SK-N-SH treated with all-trans-retinoic acid at 6 μM for 48 hours (cell line): ENCODE measurements around the gene BPIFB1.

Source experiments
- ATAC-seq: fragments of 200-7000 bp; cut with Tn5 transposase; 3 replicates; pipeline ENCODE4 v1.9.1; 2020; ENCODE audit warnings: mild to moderate bottlenecking, moderate library complexity
- ARNTL ChIP-seq: fragments of 450-650 bp; formaldehyde crosslinking; IDR thresholded peaks from 2 replicates; pipeline ENCODE4 v1.5.0; 2020; ENCODE audit warnings: low read depth, mild to moderate bottlenecking, moderate library complexity, borderline replicate concordance
- BACH2 ChIP-seq: fragments of 250-450 bp; sonication (Bioruptor Pico); IDR thresholded peaks from 2 replicates; pipeline ENCODE4 v1.9.0; 2021; ENCODE audit warnings: mild to moderate bottlenecking, borderline replicate concordance
- CSDC2 ChIP-seq: fragments of 250-450 bp; sonication (Bioruptor Pico); IDR thresholded peaks from 2 replicates; pipeline ENCODE4 v1.5.0; 2020; ENCODE audit warnings: mild to moderate bottlenecking, moderate library complexity
- ESRRG ChIP-seq: fragments of 250-450 bp; sonication (Bioruptor Pico); IDR thresholded peaks from 2 replicates; pipeline ENCODE4 v1.6.1; 2021; ENCODE audit warnings: mild to moderate bottlenecking
- GLIS3 ChIP-seq: fragments of 250-450 bp; sonication (Bioruptor Pico); IDR thresholded peaks from 2 replicates; pipeline ENCODE4 v1.5.0; 2020; ENCODE audit warnings: mild to moderate bottlenecking, moderate library complexity
- ISL1 ChIP-seq: fragments of 250-450 bp; sonication (Bioruptor Pico); IDR thresholded peaks from 2 replicates; pipeline ENCODE4 v2.1.2; 2022; ENCODE audit warnings: mild to moderate bottlenecking, moderate library complexity
- OSR1 ChIP-seq: fragments of 250-450 bp; sonication (Bioruptor Pico); IDR thresholded peaks from 2 replicates; pipeline ENCODE4 v1.8.0; 2022; ENCODE audit warnings: moderate library complexity, mild to moderate bottlenecking, inconsistent platforms
- PPARA ChIP-seq: fragments of 250-450 bp; sonication (Bioruptor Pico); IDR thresholded peaks from 2 replicates; pipeline ENCODE4 v1.5.0; 2020; ENCODE audit warnings: mild to moderate bottlenecking, borderline replicate concordance
- RARB ChIP-seq: fragments of 250-450 bp; sonication (Bioruptor Pico); IDR thresholded peaks from 2 replicates; pipeline ENCODE4 v1.8.0; 2021; ENCODE audit warnings: mild to moderate bottlenecking, moderate library complexity
- SNAI2 ChIP-seq: fragments of 250-450 bp; sonication (Bioruptor Pico); IDR thresholded peaks from 2 replicates; pipeline ENCODE4 v1.5.0; 2020; ENCODE audit warnings: mild to moderate bottlenecking, moderate library complexity
- TCF4 ChIP-seq: fragments of 250-450 bp; sonication (Bioruptor Pico); IDR thresholded peaks from 2 replicates; pipeline ENCODE4 v1.8.0; 2021; ENCODE audit warnings: mild to moderate bottlenecking, moderate library complexity, borderline replicate concordance
- TOX ChIP-seq: fragments of 250-450 bp; sonication (Bioruptor Pico); IDR thresholded peaks from 2 replicates; pipeline ENCODE4 v1.8.0; 2021; ENCODE audit warnings: mild to moderate bottlenecking, moderate library complexity, borderline replicate concordance
- ZC3H10 ChIP-seq: fragments of 250-450 bp; sonication (Bioruptor Pico); IDR thresholded peaks from 2 replicates; pipeline ENCODE4 v1.5.1; 2021; ENCODE audit warnings: mild to moderate bottlenecking, moderate library complexity
- ZFP3 ChIP-seq: fragments of 250-450 bp; sonication (Bioruptor Pico); IDR thresholded peaks from 2 replicates; pipeline ENCODE4 v1.5.0; 2020; ENCODE audit warnings: mild to moderate bottlenecking, moderate library complexity
- ZFP30 ChIP-seq: fragments of 450-650 bp; formaldehyde crosslinking; IDR thresholded peaks from 2 replicates; pipeline ENCODE4 v1.5.0; 2022; ENCODE audit warnings: mild to moderate bottlenecking, moderate library complexity
- ZNF70 ChIP-seq: fragments of 450-650 bp; formaldehyde crosslinking; IDR thresholded peaks from 2 replicates; pipeline ENCODE4 v1.5.0; 2020; ENCODE audit warnings: mild to moderate bottlenecking, moderate library complexity
- TF ChIP-seq, protein P1 (sequence below): fragments of 250-450 bp; sonication (Bioruptor Pico); IDR thresholded peaks from 2 replicates; pipeline ENCODE4 v1.5.1; 2020; ENCODE audit warnings: low read depth, mild to moderate bottlenecking, moderate library complexity
- TF ChIP-seq, protein P2 (sequence below): fragments of 250-450 bp; sonication (Bioruptor Pico); IDR thresholded peaks from 2 replicates; pipeline ENCODE4 v1.8.0; 2021; ENCODE audit warnings: low read depth, mild to moderate bottlenecking, moderate library complexity, borderline replicate concordance
- TF ChIP-seq, protein P3 (sequence below): fragments of 250-450 bp; sonication (Bioruptor Pico); IDR thresholded peaks from 2 replicates; pipeline ENCODE4 v1.5.1; 2021; ENCODE audit warnings: mild to moderate bottlenecking, moderate library complexity
- TF ChIP-seq, protein P4 (sequence below): fragments of 250-450 bp; sonication (Bioruptor Pico); IDR thresholded peaks from 2 replicates; pipeline ENCODE4 v1.5.0; 2020; ENCODE audit warnings: mild to moderate bottlenecking, moderate library complexity
- TF ChIP-seq, protein P5 (sequence below): fragments of 250-450 bp; sonication (Bioruptor Pico); IDR thresholded peaks from 2 replicates; pipeline ENCODE4 v1.8.0; 2020; ENCODE audit warnings: mild to moderate bottlenecking, moderate library complexity, borderline replicate concordance

BPIFB1 gene

DNA sequence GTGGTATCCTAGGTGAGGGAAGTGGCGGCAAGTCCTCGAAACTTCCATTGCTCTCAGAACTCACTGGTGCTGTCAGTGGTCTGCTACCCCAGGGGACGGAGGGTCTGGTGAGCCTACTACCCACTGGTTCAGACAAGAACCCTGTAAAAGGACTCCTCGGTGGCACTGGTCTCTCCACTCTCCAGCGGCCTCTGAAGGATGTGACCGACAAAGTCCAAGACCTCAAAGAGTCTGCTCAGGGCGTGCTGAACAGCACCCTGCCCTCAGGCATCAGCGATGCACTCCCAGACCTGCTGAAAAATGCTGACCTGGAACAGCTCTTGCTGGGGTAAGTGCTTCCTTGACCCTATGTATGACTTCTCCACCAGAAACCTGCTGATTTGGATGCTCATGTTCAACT lies 66.5 kb downstream of the BPIFB1 start:
- TF ChIP-seq, protein P1, sequence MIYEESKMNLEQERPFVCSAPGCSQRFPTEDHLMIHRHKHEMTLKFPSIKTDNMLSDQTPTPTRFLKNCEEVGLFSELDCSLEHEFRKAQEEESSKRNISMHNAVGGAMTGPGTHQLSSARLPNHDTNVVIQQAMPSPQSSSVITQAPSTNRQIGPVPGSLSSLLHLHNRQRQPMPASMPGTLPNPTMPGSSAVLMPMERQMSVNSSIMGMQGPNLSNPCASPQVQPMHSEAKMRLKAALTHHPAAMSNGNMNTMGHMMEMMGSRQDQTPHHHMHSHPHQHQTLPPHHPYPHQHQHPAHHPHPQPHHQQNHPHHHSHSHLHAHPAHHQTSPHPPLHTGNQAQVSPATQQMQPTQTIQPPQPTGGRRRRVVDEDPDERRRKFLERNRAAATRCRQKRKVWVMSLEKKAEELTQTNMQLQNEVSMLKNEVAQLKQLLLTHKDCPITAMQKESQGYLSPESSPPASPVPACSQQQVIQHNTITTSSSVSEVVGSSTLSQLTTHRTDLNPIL (CRISPR knock-in tag), result no peak
- TF ChIP-seq TOX (CRISPR knock-in tag) (no peak), ISL1 (CRISPR knock-in tag) (no peak), BACH2 (CRISPR knock-in tag) (no peak)
- TF ChIP-seq, protein P2, sequence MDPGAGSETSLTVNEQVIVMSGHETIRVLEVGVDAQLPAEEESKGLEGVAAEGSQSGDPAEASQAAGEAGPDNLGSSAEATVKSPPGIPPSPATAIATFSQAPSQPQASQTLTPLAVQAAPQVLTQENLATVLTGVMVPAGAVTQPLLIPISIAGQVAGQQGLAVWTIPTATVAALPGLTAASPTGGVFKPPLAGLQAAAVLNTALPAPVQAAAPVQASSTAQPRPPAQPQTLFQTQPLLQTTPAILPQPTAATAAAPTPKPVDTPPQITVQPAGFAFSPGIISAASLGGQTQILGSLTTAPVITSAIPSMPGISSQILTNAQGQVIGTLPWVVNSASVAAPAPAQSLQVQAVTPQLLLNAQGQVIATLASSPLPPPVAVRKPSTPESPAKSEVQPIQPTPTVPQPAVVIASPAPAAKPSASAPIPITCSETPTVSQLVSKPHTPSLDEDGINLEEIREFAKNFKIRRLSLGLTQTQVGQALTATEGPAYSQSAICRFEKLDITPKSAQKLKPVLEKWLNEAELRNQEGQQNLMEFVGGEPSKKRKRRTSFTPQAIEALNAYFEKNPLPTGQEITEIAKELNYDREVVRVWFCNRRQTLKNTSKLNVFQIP, result no peak

DNA sequence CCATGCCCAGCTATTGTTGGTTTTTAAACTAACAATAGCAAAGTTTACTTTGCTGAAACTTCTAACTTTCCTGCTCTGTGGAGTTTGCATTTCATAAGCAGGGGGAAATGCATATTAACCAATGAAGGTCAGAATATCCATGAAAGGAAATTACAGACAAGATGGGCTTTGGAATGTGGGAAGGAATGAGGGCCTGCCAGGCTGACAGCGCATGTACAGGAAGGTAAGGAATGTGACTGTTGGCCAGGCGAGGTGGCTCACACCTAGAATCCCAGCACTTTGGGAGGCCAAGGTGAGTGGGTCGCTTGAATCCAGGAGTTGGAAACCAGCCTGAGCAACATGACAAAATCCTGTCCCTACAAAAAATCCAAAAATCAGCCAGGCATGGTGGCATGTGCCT lies 68.7 kb downstream of the BPIFB1 start:
- no peak; the same call in 2 of the 3 replicates for ATAC-seq
- TF ChIP-seq ZFP3 (CRISPR knock-in tag), result no peak
- TF ChIP-seq ZC3H10 (CRISPR knock-in tag), result no peak
- no peak for TF ChIP-seq TCF4 (CRISPR knock-in tag)
- TF ChIP-seq, protein P3, sequence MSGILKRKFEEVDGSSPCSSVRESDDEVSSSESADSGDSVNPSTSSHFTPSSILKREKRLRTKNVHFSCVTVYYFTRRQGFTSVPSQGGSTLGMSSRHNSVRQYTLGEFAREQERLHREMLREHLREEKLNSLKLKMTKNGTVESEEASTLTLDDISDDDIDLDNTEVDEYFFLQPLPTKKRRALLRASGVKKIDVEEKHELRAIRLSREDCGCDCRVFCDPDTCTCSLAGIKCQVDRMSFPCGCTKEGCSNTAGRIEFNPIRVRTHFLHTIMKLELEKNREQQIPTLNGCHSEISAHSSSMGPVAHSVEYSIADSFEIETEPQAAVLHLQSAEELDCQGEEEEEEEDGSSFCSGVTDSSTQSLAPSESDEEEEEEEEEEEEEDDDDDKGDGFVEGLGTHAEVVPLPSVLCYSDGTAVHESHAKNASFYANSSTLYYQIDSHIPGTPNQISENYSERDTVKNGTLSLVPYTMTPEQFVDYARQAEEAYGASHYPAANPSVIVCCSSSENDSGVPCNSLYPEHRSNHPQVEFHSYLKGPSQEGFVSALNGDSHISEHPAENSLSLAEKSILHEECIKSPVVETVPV (CRISPR knock-in tag), result no peak
- TF ChIP-seq SNAI2, result no peak
- TF ChIP-seq, protein P4, sequence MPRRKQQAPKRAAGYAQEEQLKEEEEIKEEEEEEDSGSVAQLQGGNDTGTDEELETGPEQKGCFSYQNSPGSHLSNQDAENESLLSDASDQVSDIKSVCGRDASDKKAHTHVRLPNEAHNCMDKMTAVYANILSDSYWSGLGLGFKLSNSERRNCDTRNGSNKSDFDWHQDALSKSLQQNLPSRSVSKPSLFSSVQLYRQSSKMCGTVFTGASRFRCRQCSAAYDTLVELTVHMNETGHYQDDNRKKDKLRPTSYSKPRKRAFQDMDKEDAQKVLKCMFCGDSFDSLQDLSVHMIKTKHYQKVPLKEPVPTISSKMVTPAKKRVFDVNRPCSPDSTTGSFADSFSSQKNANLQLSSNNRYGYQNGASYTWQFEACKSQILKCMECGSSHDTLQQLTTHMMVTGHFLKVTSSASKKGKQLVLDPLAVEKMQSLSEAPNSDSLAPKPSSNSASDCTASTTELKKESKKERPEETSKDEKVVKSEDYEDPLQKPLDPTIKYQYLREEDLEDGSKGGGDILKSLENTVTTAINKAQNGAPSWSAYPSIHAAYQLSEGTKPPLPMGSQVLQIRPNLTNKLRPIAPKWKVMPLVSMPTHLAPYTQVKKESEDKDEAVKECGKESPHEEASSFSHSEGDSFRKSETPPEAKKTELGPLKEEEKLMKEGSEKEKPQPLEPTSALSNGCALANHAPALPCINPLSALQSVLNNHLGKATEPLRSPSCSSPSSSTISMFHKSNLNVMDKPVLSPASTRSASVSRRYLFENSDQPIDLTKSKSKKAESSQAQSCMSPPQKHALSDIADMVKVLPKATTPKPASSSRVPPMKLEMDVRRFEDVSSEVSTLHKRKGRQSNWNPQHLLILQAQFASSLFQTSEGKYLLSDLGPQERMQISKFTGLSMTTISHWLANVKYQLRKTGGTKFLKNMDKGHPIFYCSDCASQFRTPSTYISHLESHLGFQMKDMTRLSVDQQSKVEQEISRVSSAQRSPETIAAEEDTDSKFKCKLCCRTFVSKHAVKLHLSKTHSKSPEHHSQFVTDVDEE (CRISPR knock-in tag), result no peak
- no peak for TF ChIP-seq GLIS3 (CRISPR knock-in tag)
- no peak for TF ChIP-seq TOX (CRISPR knock-in tag)
- TF ChIP-seq, protein P5, sequence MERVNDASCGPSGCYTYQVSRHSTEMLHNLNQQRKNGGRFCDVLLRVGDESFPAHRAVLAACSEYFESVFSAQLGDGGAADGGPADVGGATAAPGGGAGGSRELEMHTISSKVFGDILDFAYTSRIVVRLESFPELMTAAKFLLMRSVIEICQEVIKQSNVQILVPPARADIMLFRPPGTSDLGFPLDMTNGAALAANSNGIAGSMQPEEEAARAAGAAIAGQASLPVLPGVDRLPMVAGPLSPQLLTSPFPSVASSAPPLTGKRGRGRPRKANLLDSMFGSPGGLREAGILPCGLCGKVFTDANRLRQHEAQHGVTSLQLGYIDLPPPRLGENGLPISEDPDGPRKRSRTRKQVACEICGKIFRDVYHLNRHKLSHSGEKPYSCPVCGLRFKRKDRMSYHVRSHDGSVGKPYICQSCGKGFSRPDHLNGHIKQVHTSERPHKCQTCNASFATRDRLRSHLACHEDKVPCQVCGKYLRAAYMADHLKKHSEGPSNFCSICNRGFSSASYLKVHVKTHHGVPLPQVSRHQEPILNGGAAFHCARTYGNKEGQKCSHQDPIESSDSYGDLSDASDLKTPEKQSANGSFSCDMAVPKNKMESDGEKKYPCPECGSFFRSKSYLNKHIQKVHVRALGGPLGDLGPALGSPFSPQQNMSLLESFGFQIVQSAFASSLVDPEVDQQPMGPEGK (CRISPR knock-in tag), result no peak
- TF ChIP-seq CSDC2 (CRISPR knock-in tag), result no peak
- no peak for TF ChIP-seq ZFP30
- no peak for TF ChIP-seq OSR1 (CRISPR knock-in tag)
- no peak for TF ChIP-seq ARNTL (CRISPR knock-in tag)
- TF ChIP-seq RARB (CRISPR knock-in tag), result no peak
- TF ChIP-seq, all 23 proteins: peak for 0

More for the DNA sequence above, 66.5 kb downstream of the BPIFB1 start:
- no peak for ATAC-seq

DNA sequence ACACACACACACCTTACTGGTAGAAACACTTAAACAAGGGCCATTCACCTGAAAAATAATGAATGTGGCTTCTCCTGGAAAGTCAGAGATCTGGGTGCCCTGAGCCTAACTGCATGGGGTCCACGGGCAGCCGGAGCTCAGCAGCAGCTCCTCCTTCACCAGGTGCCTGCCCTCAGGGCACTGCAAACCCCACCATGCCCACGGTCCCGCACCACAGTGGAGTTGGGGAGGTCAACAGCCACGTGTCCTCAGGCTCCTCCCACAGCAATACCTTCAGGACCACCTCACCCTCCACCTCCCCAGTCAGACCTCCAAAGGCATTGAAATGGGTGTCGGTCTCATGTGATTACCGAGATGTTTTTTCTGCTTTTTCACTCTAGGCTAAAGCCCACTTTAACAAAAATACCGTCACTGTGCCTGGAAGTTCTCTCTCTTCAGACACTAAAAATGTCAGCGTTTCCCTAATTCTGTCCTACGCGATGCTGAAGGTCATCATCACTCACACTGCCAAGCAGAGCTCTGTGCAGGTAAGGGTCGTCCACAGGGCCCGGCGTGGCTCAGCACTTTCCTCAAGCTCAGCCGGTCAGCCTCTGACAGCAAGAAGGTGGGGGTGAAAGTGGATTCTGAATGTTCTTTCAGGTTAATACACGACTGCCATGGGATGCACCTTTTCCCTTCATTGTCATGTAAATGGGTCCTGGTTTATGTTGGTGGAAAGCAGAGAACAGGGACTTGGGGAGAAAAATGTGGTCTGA lies 69.4 kb downstream of the BPIFB1 start:
- ATAC-seq, result no peak
- TF ChIP-seq, protein P5 (CRISPR knock-in tag), result no peak
- TF ChIP-seq, protein P3 (CRISPR knock-in tag), result no peak
- TF ChIP-seq ESRRG (CRISPR knock-in tag) (no peak), ZC3H10 (CRISPR knock-in tag) (no peak), TOX (CRISPR knock-in tag) (no peak), CSDC2 (CRISPR knock-in tag) (no peak), ZFP30 (no peak), ZNF70 (CRISPR knock-in tag) (no peak), ZFP3 (CRISPR knock-in tag) (no peak), GLIS3 (CRISPR knock-in tag) (no peak), PPARA (CRISPR knock-in tag) (no peak)
- TF ChIP-seq, protein P4 (CRISPR knock-in tag), result no peak
